Measurements from ENCODE around the gene ZNF805. TPM values are rescaled to one million over a fixed set of nuclear protein-coding genes. Genes with fewer than 3 reads are reported as not detected.

Gene ZNF805
- 44.6 and 50.5 TPM in 2 replicates for total RNA-seq

GRCh38 chr19:57240311-57241090 is at the start of gene ZNF805:
ZNF805 (plus strand) TSS chr19:57240632; CDS start chr19:57240892, 260 bp downstream.

GRCh38 chr19:57191141-57192076 is 49.0 kb upstream of the ZNF805 start, which contains the start of gene ZNF264:
ZNF264 (plus strand) TSS chr19:57191500; CDS start chr19:57191914, 414 bp downstream.

GRCh38 chr19:57280165-57280961 is 39.9 kb downstream of the ZNF805 start, which contains the start of gene ZNF460:
ZNF460 (plus strand) TSS chr19:57280485; CDS start chr19:57280807, 322 bp downstream.

Other genes with a start within 250 kb of the ZNF805 start
- not detected in 2 replicates for gene USP29, start 120.6 kb upstream of the ZNF805 start, total RNA-seq
- not detected in 2 replicates for gene ZIM3, start 95.4 kb upstream of the ZNF805 start, total RNA-seq
- gene DUXA, start 73.1 kb upstream of the ZNF805 start, total RNA-seq = not detected in 2 replicates
- gene ZNF264, start 49.1 kb upstream of the ZNF805 start, total RNA-seq = 35.6 and 51.0 TPM in 2 replicates
- 0.46 and 1.2 TPM in 2 replicates for gene AURKC, start 9.6 kb upstream of the ZNF805 start, total RNA-seq
- 119 and 124 TPM in 2 replicates for gene ZNF460, start 39.9 kb downstream of the ZNF805 start, total RNA-seq
- 9.5 and 10.1 TPM in 2 replicates for gene ZNF543, start 79.8 kb downstream of the ZNF805 start, total RNA-seq
- 8.6 and 8.9 TPM in 2 replicates for gene ZNF304, start 110.6 kb downstream of the ZNF805 start, total RNA-seq
- gene TRAPPC2B, start 122.9 kb downstream of the ZNF805 start, total RNA-seq = 10.0 and 12.2 TPM in 2 replicates
- 5.3 and 5.4 TPM in 2 replicates for gene ZNF547, start 122.9 kb downstream of the ZNF805 start, total RNA-seq
- 16.6 and 25.2 TPM in 2 replicates for gene ZNF548, start 149.2 kb downstream of the ZNF805 start, total RNA-seq
- 9.8 and 18.7 TPM in 2 replicates for gene ZNF17, start 170.5 kb downstream of the ZNF805 start, total RNA-seq
- 9.2 and 10.6 TPM in 2 replicates for gene ZNF749, start 194.7 kb downstream of the ZNF805 start, total RNA-seq
- gene VN1R1, start 216.5 kb downstream of the ZNF805 start, total RNA-seq = 0.30 and 1.0 TPM in 2 replicates
- gene ZNF772, start 236.9 kb downstream of the ZNF805 start, total RNA-seq = 15.7 and 17.4 TPM in 2 replicates
- gene ZNF419, start 247.1 kb downstream of the ZNF805 start, total RNA-seq = 10.9 and 21.7 TPM in 2 replicates

Data from smooth muscle cell of the umbilical artery (primary cell).